Panc1 (cell line): ENCODE data around the gene FAM83D.

Experiments
- REST ChIP-seq, 2 experiments: IDR thresholded peaks; 2 replicates each; pipeline ENCODE4 v1.6.1; 2011 to 2012; ENCODE audit warnings: low read depth in 2 of 2, control low read depth in 1 of 2, low read length in 1 of 2, mild to moderate bottlenecking in 1 of 2, moderate library complexity in 1 of 2; ENCODE audit not compliant: insufficient read depth in 1 of 2
- SIN3A ChIP-seq: IDR thresholded peaks from 2 replicates; pipeline ENCODE4 v1.6.1; 2012; ENCODE audit warnings: low read depth, mild to moderate bottlenecking, low read length, moderate library complexity, borderline replicate concordance; ENCODE audit not compliant: insufficient read depth

GRCh38 chr20:38935285-38935684 lies 9.1 kb downstream of the FAM83D start:
- TF ChIP-seq REST (IDR thresholded peaks at IDR 0.05; ENCODE audit: insufficient read depth in 1 of 2, low read depth in 2 of 2, low read length in 1 of 2), result no peak
- TF ChIP-seq SIN3A, result no peak
